Activated gamma-delta T cell treated with anti-CD3 and anti-CD28 coated beads, Interleukin-2, amount 50 U/mL, for 16 hours (primary cell): ENCODE data around the gene PIGO.

Experiments
- DNase-seq: peaks from one replicate; pipeline ENCODE4 v3.0.0-alpha.2; 2020; ENCODE audit warnings: low read depth

PIGO gene

DNA sequence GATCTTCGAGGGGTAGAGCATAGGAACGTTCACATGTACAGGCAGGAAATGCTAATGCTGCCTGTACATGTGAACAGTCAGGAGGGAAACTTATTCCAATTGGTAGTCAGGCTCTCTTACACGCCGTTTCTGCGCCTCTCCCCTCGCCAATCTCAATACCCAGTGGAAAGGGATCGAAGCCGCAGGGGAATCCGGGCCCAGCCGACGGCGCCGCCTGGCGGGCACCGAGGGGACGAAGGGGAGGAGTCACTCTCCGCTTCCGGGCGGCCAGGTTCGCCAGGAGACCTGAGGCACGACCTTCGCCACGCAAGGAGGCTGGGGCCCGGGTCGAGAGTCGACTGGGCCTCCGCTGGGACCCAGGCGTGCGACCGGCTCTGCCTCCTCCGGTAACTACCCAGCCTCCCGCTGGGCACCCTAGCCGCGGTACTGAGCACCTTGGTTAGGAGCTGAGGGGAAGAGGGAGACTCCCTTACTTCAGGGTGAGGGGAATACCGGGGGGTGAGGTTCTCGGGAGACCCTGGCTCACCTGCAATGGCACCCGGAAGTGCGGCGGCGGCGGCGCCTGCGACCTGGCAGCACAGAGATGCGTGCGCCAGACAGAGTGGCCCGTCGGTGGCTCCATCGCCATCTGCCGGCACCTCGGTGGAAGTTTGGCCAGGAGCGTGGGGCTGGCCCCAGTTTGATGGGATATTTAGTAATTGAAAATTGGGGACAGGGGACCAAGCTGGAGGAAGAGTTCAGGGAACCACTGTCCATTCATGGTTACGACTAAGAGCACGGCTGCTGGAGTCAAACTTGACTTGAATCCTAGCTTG, at the start of gene PIGO:
PIGO (minus strand) TSS at position 557 of the 815 bp plus-strand sequence. CDS start 1,026 bp downstream, outside the sequence.
- peak; percentile 79 for DNase-seq

DNA sequence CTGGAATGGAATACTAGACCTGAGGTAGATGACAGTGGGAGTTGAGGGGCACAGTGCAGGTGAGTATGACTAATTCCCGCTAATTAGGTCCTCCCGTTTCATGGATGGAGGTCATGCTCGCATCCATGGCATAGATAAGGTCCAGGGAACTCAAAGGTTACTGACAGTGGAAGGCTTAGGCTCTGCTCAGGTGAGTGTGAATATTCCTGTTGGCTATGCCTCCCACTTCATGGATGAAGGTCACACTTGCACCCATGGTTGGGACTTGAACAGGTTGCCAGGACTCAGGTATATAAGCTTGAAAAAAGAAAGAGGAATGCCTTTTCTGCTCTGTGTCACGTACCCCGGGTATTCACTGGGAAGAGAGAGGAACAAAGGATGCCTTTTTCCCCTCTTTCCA, 45.6 kb upstream of the PIGO start:
- no peak for DNase-seq

DNA sequence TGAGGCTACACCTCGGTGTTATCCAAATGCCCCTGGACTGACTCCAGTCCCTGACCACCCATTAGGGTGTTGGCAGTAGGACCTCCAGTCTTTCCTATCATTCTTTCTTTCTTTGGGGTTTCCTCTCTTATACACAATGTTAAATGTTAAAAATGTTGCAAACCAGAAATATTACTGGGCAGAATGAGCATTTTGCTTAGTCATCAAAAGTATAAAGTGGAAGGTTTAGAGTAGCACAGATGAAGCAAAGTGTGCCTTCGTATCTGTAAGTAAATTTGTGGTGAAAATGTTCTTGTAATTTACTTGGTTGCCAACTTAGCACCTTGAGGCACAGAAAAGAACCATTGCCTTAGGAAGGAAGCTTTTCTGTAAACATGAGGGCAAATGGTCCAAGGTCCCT, 43.7 kb upstream of the PIGO start:
- DNase-seq, result no peak

DNA sequence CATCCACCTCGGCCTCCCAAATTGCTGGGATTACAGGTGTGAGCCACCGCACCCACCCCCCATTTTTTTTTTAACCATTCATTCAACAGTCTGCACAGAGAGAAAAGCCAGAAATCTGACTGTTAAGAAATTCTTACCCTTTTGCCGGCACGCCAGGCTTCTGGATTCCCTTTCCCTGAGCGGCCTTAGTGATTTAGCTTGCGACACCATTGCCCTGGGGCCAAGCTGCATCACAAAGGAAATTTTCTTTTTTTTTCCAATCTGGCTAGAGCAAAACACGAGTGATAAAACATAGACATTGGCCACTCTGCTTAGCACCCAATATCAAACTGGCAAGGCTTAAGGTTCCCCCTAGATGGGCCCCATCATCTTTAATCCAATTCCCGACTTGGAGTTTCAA, 40.5 kb upstream of the PIGO start:
- DNase-seq, result no peak

DNA sequence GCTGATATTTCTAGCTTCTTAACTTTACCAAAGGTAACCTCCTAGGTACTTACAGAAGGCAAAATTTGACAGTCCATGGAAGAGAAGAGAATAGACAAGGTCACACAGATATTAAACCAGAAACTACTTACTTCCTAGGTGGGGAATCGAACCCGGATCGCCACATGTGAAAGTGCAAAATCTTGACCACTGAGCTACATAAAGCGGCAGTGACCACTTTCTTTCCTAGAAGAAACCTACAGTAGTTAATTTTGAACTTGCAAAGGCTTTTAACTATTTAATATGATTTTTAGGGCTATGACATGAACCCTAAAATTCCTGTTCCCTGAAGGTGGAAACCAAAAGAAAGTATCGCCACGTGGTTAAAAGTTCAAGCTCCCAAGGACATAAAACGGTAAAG, 39.6 kb upstream of the PIGO start:
- no peak for DNase-seq

DNA sequence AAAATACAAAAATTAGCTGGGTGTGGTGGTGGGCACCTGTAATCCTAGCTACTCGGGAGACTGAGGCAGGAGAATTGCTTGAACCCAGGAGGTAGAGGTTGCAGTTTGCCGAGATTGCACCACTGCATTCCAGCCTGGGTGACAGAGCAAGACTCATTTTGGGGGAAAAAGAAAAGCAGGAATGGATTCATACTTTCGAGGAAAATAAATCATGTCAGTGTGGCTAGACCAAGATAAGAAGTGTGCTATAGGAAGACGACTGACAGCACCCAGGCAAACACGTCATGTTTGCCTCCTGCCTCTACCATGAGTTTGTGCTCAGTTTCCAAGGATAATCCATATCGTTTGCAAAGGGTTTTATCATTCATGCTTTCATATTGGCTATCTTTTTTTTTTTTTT, 38.5 kb upstream of the PIGO start:
- no peak for DNase-seq

DNA sequence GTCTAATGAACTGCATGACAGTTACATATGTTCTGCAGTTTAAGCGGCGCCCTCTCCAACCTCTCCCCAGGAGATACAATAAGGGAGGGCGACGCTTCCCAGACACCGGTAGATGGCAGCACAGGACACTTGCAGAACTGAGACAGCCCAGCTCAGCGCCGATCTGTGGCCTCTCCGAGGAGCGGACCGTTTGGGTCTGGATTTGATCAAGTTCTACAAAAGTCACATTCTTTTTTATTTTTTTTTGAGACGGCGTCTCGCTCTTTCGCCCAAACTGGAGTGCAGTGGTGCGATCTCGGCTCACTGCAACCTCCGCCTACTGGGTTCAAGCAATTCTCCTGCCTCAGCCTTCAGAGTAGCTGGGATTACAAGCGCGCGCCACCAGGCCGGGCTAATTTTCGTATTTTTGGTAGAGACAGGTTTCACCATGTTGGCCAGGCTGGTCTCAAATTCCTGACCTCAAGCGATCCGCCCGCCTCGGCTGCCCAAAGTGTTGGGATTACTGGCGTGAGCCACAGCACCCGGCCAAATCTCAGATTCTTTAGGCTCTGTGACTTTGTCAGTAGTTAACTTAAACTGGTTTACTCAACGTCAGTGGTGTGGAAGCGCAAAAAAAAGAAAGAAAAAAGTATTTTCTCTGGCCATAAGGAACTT, 20.6 kb upstream of the PIGO start:
- peak; percentile 81 for DNase-seq

DNA sequence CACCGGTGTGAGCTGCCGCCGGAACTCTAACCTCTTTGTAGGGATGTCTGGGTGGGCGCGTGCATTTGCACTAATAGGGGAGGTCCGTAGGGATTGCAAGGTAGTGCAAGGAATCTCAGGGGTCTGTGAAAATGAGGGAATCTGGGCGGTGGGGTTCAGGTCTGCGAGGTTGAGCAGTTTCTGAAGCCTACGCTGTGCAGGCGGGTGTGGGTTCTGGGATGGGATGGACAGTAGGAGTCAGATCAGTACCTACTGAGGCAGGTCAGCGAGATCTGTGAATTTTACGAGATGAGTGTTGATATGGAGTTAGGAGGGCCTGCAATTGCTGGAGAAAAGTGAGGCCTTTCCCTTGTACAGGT, 20.1 kb upstream of the PIGO start:
- DNase-seq, result no peak

DNA sequence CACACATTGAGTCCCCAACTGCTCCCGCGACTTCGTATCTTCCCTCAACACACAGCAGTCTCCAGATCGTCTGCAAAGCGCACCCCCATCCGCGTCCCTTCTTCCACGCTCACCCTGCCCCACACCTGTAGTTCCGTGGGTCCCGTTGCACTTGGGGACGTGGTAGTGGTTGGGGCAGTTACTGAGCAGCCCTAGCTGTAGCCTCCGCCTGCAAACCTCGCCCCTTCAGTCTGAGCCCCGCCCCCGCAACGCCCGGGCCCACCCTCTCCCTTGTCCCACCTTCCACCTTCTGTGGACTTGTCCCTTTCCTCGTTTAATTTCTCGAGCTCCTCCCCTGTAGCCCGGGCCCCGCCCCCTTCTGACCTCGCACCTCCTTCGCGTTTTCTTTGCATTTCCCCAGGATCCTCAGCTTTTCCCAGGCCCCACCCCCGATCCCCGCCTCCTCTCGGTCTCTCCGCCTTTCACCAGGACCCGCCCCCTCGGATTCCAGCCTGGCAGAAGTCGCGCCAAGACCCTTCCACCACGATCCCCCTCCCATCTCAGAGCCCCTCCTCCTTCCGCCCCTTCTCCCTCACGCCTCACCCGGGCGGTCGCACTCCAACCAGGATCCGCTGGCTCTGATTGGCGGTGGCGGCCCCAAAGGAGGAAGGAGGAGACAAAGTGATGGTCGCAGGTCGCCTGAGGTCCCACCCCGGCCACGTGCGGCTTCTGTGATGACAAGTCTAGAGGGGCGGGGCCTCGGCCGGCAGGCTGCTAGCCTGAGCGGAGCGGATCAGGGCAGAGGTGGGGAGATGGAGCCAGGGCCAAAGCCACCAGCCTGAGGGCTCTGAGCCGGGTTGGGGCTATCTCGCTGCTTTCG, 19.5 kb upstream of the PIGO start, which contains the start of gene ATOSB:
ATOSB (minus strand) TSS at position 183 of the 859 bp plus-strand sequence. CDS start 7,588 bp downstream, outside the sequence.
- DNase-seq, result peak; percentile 90

DNA sequence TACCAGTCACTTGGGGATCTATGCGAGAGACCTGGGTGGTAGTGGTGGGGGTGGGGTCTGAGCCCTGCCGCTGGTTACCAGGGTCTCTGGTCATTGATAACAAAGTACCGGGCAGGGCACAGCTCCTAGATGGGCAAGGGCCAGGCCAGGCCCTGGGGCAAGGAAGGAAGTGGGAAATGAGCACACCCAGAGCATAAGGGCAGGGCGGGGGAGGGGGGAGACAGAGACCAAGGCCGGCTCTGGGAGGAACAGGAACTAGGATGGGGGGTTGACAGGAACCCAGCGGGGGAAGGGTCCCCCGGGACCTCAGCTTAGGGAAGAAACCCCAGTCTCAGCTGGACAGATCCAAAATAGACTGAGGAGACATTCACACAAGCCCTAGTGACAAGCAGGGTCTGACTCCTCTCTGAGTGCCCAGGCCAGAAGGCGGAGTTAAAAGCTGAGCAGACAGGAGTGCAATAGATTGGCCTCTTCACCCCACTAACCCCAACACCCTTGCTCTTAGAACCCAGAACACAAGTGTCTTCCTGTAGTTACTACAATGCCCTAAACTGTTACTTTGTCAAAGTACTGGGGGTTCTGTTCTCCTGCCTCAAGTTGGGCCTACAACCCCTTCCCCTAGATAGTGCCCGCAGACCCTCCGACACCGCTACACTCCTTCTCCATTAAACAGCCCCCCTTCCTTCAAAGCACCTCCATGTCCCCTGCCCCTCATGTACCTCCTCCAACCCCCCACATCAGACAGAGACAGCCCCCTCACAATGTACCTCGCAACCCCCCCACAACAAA, 18.6 kb upstream of the PIGO start:
- DNase-seq, result no peak

DNA sequence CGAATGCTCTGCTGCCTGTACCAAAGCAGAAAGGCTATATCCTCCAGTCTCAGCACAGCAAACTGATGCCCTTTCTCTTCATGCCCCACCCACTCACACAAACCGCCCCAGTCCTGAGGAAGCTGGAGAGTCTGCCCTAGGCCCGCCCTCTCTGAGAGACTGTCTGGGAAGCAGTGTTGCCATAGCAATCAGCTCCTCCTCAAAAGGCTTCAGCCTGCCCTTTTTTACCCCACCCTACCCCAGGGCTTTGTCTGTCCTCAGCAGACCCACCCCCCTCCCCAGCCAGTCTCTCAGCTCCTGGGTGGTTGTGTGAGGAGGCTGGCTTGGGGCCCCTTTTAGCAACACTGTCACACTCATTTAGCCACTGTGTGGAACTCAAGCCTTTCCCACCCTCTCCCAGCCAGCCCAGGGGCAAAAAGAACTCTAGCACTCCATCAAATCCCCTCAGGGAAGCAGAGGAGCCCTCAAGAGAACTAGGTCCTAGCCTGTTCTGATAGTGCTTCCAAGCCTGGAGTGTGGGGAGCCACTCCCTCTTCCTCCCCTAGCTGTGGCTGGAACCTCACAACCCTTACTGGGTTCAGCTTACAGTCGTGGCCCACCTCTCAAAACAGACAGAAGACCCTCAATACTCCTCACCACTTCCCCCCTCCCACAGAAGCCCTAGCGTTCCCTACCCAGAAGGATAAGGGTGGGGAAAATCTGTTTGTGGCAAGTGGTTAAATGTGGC, 17.9 kb upstream of the PIGO start:
- peak; percentile 29 for DNase-seq

DNA sequence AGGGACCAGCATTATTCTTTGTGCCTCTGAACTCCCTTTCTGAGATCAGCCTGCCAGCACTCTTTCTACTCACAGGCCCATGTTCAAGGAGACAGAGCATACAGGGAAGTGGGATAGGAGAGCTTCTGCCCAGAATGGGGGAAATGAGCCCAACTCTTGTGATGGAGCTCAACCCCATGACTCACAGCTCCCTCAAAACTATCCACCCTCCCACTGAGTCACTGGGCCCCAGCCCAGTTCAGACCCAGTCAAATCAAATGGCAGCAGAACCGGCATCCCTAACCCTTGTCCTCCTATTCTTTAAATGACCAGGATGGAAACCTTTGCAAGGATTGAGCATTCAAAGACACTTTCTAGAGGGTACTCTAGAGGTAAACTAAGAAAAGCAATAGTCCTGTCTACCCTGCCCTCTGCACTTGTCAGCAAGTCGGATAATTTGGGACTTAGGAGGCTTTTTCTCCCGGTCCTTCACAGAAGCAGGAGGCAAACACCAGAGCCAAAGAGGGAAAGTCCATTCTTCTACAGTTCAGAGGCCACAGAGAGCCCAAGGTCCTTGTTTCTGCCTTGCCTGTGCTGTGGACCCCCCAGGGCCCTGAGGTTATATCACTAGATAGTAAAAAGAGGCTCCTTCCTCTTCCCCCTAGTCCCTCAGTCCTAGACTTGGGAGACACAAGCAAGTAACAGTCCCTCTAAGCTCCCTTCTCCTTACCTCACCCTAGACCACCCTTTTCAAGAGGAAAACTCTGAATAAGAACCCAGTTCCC, 16.0 kb upstream of the PIGO start:
- DNase-seq, result no peak

DNA sequence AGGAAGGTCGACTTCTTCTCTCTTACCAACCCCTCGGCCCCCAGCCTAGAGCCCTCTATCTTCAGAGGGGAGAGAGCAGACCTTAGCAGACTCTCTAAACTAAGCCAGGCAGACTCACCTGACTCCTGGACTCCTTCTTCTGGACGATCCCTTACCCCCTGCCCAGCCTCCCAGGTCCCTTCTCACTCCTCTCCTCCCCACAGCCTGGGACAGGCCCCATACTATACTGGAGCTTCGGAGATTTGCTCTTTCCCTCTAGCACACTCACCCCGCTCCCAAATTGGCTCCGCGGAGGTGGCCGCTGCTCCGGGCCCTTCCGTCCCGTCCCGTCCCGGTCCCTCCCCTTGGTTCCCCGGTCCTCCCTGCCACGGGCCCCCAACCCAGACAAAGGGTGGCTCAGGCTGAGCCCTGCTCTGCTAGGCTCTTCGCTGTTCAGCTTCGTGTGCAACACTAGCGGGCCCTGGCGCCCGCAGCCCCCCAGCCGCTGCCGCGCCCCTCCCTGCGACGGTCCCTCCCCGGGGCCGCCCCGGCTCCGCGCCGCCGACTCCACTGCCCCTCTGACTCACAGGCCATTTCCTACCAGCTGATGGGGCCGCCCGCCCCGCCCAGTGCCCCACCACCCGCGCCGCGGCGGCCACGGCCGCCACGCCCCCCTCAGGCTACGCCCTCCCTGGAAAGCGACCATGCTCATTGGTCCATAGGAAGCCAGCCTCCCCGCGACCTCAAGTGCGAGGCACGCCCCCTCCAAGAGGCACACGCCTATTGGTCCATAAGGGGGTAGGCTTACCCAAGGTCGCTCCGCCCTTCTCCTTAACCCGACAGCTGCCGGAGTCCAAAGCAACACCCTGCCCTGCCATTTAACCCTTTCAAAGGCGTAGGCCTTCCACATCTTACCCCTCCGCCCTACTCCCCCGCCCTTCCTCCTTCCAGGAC, 14.9 kb upstream of the PIGO start:
- DNase-seq, result peak; percentile 94

DNA sequence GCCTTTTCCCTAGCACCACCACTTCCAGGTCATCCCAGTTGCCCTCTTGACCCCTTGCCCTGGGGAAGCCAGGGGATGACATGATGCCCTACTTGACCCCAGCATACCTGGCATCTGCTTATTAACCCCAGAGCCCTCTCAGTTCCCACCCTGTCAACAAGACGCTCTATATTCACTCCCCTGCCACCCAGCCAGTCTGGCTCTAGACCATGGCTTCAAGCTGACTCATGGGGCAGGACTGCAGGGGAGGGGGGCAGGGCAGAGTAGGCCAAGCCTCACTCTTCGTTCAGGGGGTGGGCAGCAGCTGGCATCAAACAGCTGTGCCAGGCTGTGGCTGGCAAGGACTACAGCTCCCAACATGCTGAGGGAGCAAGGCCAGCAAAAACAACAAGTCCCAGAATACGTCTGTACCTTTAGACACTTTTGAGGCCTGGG, 14.0 kb upstream of the PIGO start:
- no peak for DNase-seq

DNA sequence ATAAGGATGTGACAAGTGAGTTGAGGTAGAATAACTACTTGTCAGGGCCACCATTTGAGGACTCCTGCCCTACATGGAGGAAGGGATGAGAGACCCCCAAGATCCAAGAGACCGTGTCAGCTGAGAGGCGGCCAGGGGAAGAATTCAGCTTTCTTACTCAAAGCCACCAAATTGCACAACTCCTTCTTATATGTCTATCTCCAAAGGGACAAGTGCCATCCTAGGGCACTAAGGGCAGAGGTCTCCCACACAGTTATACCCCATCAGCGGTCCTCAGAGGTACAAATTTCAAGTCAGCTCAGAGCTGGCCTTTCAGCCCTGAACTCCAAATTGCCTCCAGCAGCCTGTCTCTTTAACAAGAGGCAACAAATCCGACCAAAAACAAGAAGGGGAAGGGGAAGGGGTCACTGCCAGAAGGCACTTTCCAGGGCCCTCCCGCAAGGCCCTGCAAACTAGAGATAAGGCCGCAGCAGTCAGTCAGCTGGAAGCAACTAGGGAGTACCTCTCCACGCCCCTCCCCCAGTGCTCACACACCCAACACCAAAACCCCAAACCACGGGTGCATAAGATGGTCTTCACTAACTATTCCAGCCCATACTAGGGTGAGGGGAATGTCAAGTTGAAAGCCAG, 12.7 kb upstream of the PIGO start:
- DNase-seq, result no peak

DNA sequence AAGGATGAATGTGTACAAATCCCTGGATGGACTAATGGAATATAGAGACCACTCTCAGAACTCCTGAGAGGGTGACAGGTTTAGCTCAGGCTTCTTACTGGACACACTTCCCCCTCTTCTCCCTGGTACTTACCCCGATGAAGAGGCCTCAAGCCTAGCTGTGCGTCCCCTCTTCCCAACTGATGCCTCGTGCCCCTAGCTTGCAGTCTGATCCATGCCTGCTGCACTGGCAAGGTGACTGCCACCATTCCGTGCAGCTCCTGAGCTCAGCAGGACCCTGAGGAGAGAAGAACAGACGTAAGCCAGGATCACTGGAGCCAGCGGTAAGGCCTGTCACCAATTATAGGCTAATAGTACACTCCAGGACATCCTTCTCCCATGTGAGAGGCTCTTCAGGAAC, 12.1 kb upstream of the PIGO start:
- no peak for DNase-seq

DNA sequence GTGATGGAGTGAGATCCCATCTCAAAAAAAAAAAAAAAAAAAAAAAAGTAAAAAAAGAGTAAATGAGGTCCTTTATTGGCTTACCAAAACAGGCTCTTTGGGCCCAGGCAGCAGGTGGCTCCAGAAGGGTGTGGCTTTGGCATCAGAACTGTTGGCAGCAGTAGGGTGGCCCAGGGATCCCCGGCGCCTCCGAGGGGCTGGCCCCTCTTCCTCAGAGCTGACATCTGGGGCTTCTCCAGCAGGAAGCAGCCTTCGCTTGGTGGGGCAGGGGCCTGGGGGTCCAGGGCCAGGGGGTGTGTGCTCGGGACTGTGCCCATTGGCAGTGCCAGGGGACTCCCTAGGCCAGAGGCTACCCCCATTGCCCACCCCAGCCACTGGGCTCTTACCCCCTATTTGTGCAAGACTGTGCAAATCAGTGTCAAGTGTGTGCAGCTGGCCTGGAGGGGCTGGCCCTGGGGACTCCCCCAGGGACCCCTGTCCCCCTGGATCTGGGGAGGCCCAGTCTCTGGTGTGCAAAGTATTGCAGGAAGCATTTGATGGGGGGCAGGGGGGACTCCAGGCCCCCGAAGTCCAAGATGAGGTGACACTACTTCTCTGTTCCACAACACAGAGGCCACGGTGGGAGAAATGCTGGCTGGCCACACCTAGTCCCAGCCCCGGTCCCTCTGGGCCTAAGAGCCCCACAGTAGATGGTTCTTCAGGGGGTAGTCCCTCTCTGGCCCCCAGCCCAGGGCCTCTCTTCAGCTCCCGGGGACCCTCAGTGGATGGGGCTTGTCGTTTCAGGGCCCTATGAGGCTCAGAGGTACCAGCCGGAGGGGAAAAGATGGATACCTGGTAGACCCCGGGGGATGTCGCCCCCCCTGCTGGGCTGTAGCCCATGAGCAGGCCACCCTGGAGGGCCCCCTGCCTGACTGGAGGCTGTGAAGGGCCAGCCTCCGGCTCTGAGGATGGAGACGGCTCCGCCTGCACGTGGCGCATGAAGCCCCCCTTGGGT, 11.2 kb upstream of the PIGO start:
- DNase-seq, result no peak
